ENCODE data around the gene DLG4. TPM values are rescaled to one million over a fixed set of nuclear protein-coding genes. Genes with fewer than 3 reads are reported as not detected.

DLG4 gene
- total RNA-seq, 1 experiment from 2014 or later, result 38.3 TPM

- H3K9ac ChIP-seq (ENCODE audit: extremely low read depth, insufficient read length, low read length), result no peak overlapping the region
- H2AFZ ChIP-seq (ENCODE audit: low read length), result no peak overlapping the region
- no peak overlapping the region for H3K23ac ChIP-seq (ENCODE audit: insufficient read length, low read depth, low read length)
- Mint-ChIP-seq H3K36me3 (ENCODE audit: insufficient read depth in 1 of 3, low read depth in 3 of 3) (peaks cover 0 to 3% (median 0%) of the 10 kb centered on the region in 3 experiments; a peak in 2 of 7 replicates), H3K27ac (peak overlapping the region; percentile 71 to 95 (median 95); a peak in 6 of 7 replicates), H3K4me1 (peaks cover 63 to 67% of the 10 kb centered on the region in 2 experiments), H3K4me3 (peak overlapping the region; percentile 71 to 91), H3K27me3 (ENCODE audit: low read depth) (no peaks in the 10 kb centered on the region; the same call in none of the 2 replicates), H3K9me3 (no peaks in the 10 kb centered on the region)
- no peak for TF ChIP-seq CTCF (conservative IDR thresholded peaks at IDR 0.05)
- H3K27ac ChIP-seq (ENCODE audit: insufficient read length, low read depth, low read length), result no peak overlapping the region
- no peak overlapping the region for H3K18ac ChIP-seq (ENCODE audit: insufficient read length, low read depth, low read length)
- no peak overlapping the region for H2BK120ac ChIP-seq (ENCODE audit: low read depth, low read length, poor library complexity, severe bottlenecking)
- H2BK5ac ChIP-seq (ENCODE audit: insufficient read length, low read length), result no peak overlapping the region
- H3K4ac ChIP-seq (ENCODE audit: low read depth, low read length), result no peak overlapping the region
- no peaks in the 10 kb centered on the region for H3K27me3 ChIP-seq (ENCODE audit: insufficient read depth, low read length)
- H3K4me2 ChIP-seq (ENCODE audit: insufficient read depth, insufficient read length, low read length), result peak overlapping the region; percentile 87
- peaks cover 3% of the 10 kb centered on the region; the same call in 1 of the 2 replicates for H3K79me2 ChIP-seq (ENCODE audit: insufficient read depth, low read length)
- H3K4me1 ChIP-seq (ENCODE audit: insufficient read depth, low read length), result peaks cover 3% of the 10 kb centered on the region; the same call in 1 of the 2 replicates
- peaks cover 25% of the 10 kb centered on the region for H3K23me2 ChIP-seq (ENCODE audit: insufficient read length, low read depth, low read length, poor library complexity, severe bottlenecking)
- no peak overlapping the region for H2BK12ac ChIP-seq (ENCODE audit: insufficient read length, low read depth, low read length)
- peaks cover 2% of the 10 kb centered on the region for H3K79me1 ChIP-seq (ENCODE audit: insufficient read depth, low read depth, low read length, poor library complexity, severe bottlenecking)
- no peak overlapping the region for H2BK20ac ChIP-seq (ENCODE audit: low read depth, low read length, poor library complexity, severe bottlenecking)
- no CpG with 5 or more reads among the region's 9 CpGs for WGBS (ENCODE audit: extremely low coverage, insufficient read length, low lambda C conversion rate)
- no peak overlapping the region for H3K14ac ChIP-seq (ENCODE audit: insufficient read depth, low read length)
- H2AK5ac ChIP-seq (ENCODE audit: insufficient read length, low read length), result no peak overlapping the region
- no peak overlapping the region for H3T11ph ChIP-seq (ENCODE audit: low read length)
- no peak for DNase-seq
- H4K20me1 ChIP-seq (ENCODE audit: control insufficient read depth, insufficient read depth, insufficient read length), result no peaks in the 10 kb centered on the region
- H4K5ac ChIP-seq (ENCODE audit: insufficient read length, low read depth, low read length), result no peak overlapping the region
- no peak overlapping the region for H4K8ac ChIP-seq (replicated peaks; ENCODE audit: insufficient read length, low read depth, low read length)
- H3K9me3 ChIP-seq (ENCODE audit: control insufficient read depth, low read depth, low read length), result no peaks in the 10 kb centered on the region
- H4K91ac ChIP-seq (ENCODE audit: insufficient read length, low read depth, low read length), result no peak overlapping the region
- H2BK15ac ChIP-seq (ENCODE audit: low read depth, low read length), result no peak overlapping the region
- H3K56ac ChIP-seq (ENCODE audit: insufficient read length, low read depth, low read length), result no peak overlapping the region
Measured at GRCh38 chr17:7215136-7215638, 4.4 kb downstream of the DLG4 start.

All from H9 (cell line).